Esophagus squamous epithelium (tissue), 5 donors: Measurements from ENCODE around the gene MECP2. TPM values are rescaled to one million over a fixed set of nuclear protein-coding genes. Genes with fewer than 3 reads are reported as not detected.

Experiments
- DNase-seq: peaks from one replicate; lab custom pipeline; 2025; lab: John Stamatoyannopoulos, UW
- H3K27ac ChIP-seq, 4 donors: fragments of 200-600 bp; sonication (generic); one replicate each; pipeline ENCODE4 v1.5.1; 2016 to 2019; ENCODE audit warnings: mild to moderate bottlenecking in 1 of 4
- H3K27me3 ChIP-seq, 4 donors: fragments of 200-600 bp; sonication (generic); 1 replicate in 3 of 4; 2 replicates in 1 of 4; pipeline versions ENCODE4 v1.5.1 to v1.6.0; 2017 to 2021; ENCODE audit warnings: antibody characterized with exemption in 1 of 4
- H3K36me3 ChIP-seq, 3 donors: fragments of 200-600 bp; sonication (generic); one replicate each; pipeline ENCODE4 v1.5.1; 2016 to 2019
- H3K4me1 ChIP-seq, 3 donors: fragments of 200-600 bp; sonication (generic); one replicate each; pipeline ENCODE4 v1.5.1; 2017 to 2019
- H3K4me3 ChIP-seq, 4 donors: fragments of 200-600 bp; sonication (generic); 1 replicate in 3 of 4; 2 replicates in 1 of 4; pipeline ENCODE4 v1.5.1; 2016 to 2019; ENCODE audit warnings: mild to moderate bottlenecking in 2 of 4, moderate library complexity in 1 of 4
- H3K9me3 ChIP-seq, 3 donors: fragments of 200-600 bp; sonication (generic); one replicate each; pipeline ENCODE4 v1.5.1; 2016 to 2019
- POLR2A ChIP-seq, 4 donors: fragments of 450-650 bp; IDR thresholded peaks; one replicate each; pipeline ENCODE4 v1.6.1; 2017; ENCODE audit warnings: antibody characterized with exemption in 4 of 4, mild to moderate bottlenecking in 4 of 4, moderate library complexity in 3 of 4
- WGBS, 2 donors: methylation state at CpG; one replicate each; pipeline ENCODE4 v1.1.5; 2018; 5-methylcytosine and 5-hydroxymethylcytosine counted together
- intact Hi-C: fragments of 100-400 bp; cut with DNase I; formaldehyde crosslinking; loops from one replicate; pipeline ENCODE4 v1.15.0; 2022
- total RNA-seq, 4 donors: library from RNA; depleted of rRNA; stranded (reverse); fragments of >200 nt; gene quantifications; one replicate each; pipeline ENCODE4 v1.1.0, GENCODE V29; 2016
- TF ChIP-seq, protein P1 (sequence below), 6 experiments: fragments of 450-650 bp in 4 of 6; fragments of 200-600 bp in 2 of 6; sonication (generic) in 2 of 6; IDR thresholded peaks; one replicate each; pipeline ENCODE4 v1.5.1; 2016 to 2019; ENCODE audit warnings: antibody characterized with exemption in 6 of 6, mild to moderate bottlenecking in 4 of 6, moderate library complexity in 4 of 6
- donor health status: DM: yes; HTN: yes; CAD: no.

Gene MECP2
- total RNA-seq, 4 donors from 2014 or later, result 17.7 to 38.7 (median 25.4) TPM

- peaks cover 0 to 3% (median 0%) of the 10 kb centered on the region in 4 donors for H3K27me3 ChIP-seq
- TF ChIP-seq POLR2A (IDR thresholded peaks at IDR 0.05), result no peak
- TF ChIP-seq, protein P1, sequence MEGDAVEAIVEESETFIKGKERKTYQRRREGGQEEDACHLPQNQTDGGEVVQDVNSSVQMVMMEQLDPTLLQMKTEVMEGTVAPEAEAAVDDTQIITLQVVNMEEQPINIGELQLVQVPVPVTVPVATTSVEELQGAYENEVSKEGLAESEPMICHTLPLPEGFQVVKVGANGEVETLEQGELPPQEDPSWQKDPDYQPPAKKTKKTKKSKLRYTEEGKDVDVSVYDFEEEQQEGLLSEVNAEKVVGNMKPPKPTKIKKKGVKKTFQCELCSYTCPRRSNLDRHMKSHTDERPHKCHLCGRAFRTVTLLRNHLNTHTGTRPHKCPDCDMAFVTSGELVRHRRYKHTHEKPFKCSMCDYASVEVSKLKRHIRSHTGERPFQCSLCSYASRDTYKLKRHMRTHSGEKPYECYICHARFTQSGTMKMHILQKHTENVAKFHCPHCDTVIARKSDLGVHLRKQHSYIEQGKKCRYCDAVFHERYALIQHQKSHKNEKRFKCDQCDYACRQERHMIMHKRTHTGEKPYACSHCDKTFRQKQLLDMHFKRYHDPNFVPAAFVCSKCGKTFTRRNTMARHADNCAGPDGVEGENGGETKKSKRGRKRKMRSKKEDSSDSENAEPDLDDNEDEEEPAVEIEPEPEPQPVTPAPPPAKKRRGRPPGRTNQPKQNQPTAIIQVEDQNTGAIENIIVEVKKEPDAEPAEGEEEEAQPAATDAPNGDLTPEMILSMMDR (IDR thresholded peaks at IDR 0.05), result no peak
Observed at GRCh38 chrX:153992180-153992579, 105.3 kb downstream of the MECP2 start.

GRCh38 chrX:153991013-153991580 is 106.4 kb downstream of the MECP2 start:
- peaks cover 0 to 10% (median under 1%) of the 10 kb centered on the region in 3 donors for H3K4me1 ChIP-seq
- TF ChIP-seq, protein P1 (IDR thresholded peaks at IDR 0.05), result no peak
- H3K27ac ChIP-seq, result no peak overlapping the region
- DNase-seq, result no peak
- no peaks in the 10 kb centered on the region for H3K9me3 ChIP-seq
- H3K27me3 ChIP-seq, result peaks cover 0 to 3% (median 0%) of the 10 kb centered on the region in 4 donors
- no peaks in the 10 kb centered on the region for H3K36me3 ChIP-seq
- WGBS, 2 donors, result 100% methylated on average over 3 of the region's 3 CpGs
- H3K4me3 ChIP-seq, result no peak overlapping the region
- intact Hi-C loops, result no loop called here

More at GRCh38 chrX:153992180-153992579, 105.3 kb downstream of the MECP2 start:
- no peaks in the 10 kb centered on the region for H3K9me3 ChIP-seq
- intact Hi-C loops, result no loop called here
- no peaks in the 10 kb centered on the region for H3K36me3 ChIP-seq
- 86% methylated on average over 6 to 8 of the region's 8 CpGs for WGBS, 2 donors
- H3K4me1 ChIP-seq, result no peaks in the 10 kb centered on the region
- no peak for DNase-seq
- no peak overlapping the region for H3K27ac ChIP-seq
- H3K4me3 ChIP-seq, result no peak overlapping the region

DNA sequence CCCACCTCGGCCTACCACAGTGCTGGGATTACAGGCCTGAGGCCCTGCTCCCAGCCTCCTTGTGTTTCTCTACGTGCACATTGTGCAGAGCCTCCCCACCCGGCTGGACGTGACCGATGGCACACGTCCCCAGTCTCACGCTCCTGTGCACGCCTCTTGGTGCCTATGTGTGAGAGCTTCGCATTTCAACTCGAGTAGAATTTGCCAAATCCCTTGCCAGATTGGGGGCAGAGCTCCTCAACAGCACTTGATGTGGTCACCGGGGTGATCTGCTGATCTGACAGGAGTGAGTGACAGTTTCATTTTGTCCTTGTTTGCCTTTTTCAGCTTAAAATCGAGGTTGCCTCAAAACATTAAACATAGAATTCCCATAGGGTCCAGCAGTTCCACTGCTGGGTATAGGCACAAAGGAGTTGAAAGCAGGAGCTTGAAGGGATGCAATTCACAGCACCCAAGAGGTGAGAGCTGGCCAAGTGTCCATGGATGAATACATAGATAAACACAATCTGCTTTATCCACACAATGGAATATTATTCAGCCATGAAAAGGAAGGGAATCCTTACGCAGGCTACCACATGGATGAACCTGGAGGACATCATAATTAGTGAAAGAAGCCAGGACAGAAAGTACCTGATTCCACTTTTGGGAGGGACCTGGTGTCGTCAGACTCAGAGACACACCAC is 107.4 kb downstream of the MECP2 start:
- intact Hi-C loops, result no loop called here
- 86 to 95% methylated on average over 7 to 13 of the region's 14 CpGs for WGBS, 2 donors
- no peak overlapping the region for H3K4me3 ChIP-seq
- no peak for DNase-seq
- H3K4me1 ChIP-seq, result peaks cover 0 to 19% (median 9%) of the 10 kb centered on the region in 3 donors
- no peak overlapping the region for H3K27ac ChIP-seq
- no peaks in the 10 kb centered on the region for H3K9me3 ChIP-seq
- no peak for TF ChIP-seq POLR2A (IDR thresholded peaks at IDR 0.05)
- TF ChIP-seq, protein P1 (IDR thresholded peaks at IDR 0.05), result no peak
- no peaks in the 10 kb centered on the region for H3K36me3 ChIP-seq
- H3K27me3 ChIP-seq, result peaks cover 0 to 3% (median 0%) of the 10 kb centered on the region in 4 donors

GRCh38 chrX:153988493-153988892 is 109.0 kb downstream of the MECP2 start:
- H3K4me1 ChIP-seq, result peaks cover 0 to 31% (median 16%) of the 10 kb centered on the region in 3 donors
- H3K36me3 ChIP-seq, result no peaks in the 10 kb centered on the region
- H3K9me3 ChIP-seq, result no peaks in the 10 kb centered on the region
- WGBS, 2 donors, result 67 to 82% methylated on average over 5 to 12 of the region's 12 CpGs
- intact Hi-C loops, result no loop called here
- H3K27me3 ChIP-seq, result peaks cover 0 to 3% (median 0%) of the 10 kb centered on the region in 4 donors
- no peak for TF ChIP-seq POLR2A (IDR thresholded peaks at IDR 0.05)
- TF ChIP-seq, protein P1 (IDR thresholded peaks at IDR 0.05), result no peak
- DNase-seq, result no peak
- no peak overlapping the region for H3K27ac ChIP-seq
- no peak overlapping the region for H3K4me3 ChIP-seq
